Mesenchymal stem cell (in vitro differentiated cells and primary cell): ENCODE results near the gene FXYD5.

Experiments used
- DNase-seq: peaks from one replicate; pipeline ENCODE4 v3.0.0-alpha.2; 2013
- H2AFZ ChIP-seq: one replicate; pipeline ENCODE4 v1.6.1; 2013; ENCODE audit warnings: low read depth, mild to moderate bottlenecking, control low read depth, inconsistent platforms, low read length, moderate library complexity
- H2AK5ac ChIP-seq: 2 replicates; pipeline ENCODE4 v1.6.1; 2013; ENCODE audit warnings: low read length, moderate library complexity, mild to moderate bottlenecking, inconsistent platforms; ENCODE audit not compliant: severe bottlenecking
- H2BK120ac ChIP-seq: one replicate; pipeline ENCODE4 v1.6.1; 2013; ENCODE audit warnings: low read depth, mild to moderate bottlenecking, inconsistent platforms, low read length, moderate library complexity
- H2BK12ac ChIP-seq, 2 experiments: one replicate each; pipeline ENCODE4 v1.6.1; 2013; ENCODE audit warnings: inconsistent platforms in 2 of 2, low read length in 2 of 2, mild to moderate bottlenecking in 2 of 2, moderate library complexity in 2 of 2, control low read depth in 1 of 2
- H2BK15ac ChIP-seq: one replicate; pipeline ENCODE4 v1.6.1; 2013; ENCODE audit warnings: mild to moderate bottlenecking, low read depth, inconsistent platforms; ENCODE audit not compliant: poor library complexity, severe bottlenecking
- H2BK5ac ChIP-seq: 2 replicates; pipeline ENCODE4 v1.6.1; 2013; ENCODE audit warnings: low read depth, mild to moderate bottlenecking, low read length, control low read depth, inconsistent platforms; ENCODE audit not compliant: poor library complexity, severe bottlenecking
- H3K14ac ChIP-seq, 2 experiments: one replicate each; pipeline ENCODE4 v1.6.1; 2013; ENCODE audit warnings: inconsistent platforms in 2 of 2, low read length in 2 of 2, control low read depth in 1 of 2, mild to moderate bottlenecking in 1 of 2, moderate library complexity in 1 of 2
- H3K18ac ChIP-seq, 2 experiments: one replicate each; pipeline ENCODE4 v1.6.1; 2013; ENCODE audit warnings: inconsistent platforms in 2 of 2, low read length in 2 of 2, control low read depth in 1 of 2, low read depth in 1 of 2, mild to moderate bottlenecking in 1 of 2
- H3K23ac ChIP-seq, 2 experiments: one replicate each; pipeline ENCODE4 v1.6.1; 2013; ENCODE audit warnings: inconsistent platforms in 2 of 2, low read length in 2 of 2, mild to moderate bottlenecking in 2 of 2, moderate library complexity in 2 of 2, control low read depth in 1 of 2
- H3K27ac ChIP-seq: 2 replicates; pipeline ENCODE4 v1.5.1; 2013; ENCODE audit warnings: mild to moderate bottlenecking, moderate library complexity, low read length, control low read depth, inconsistent platforms; ENCODE audit not compliant: poor library complexity, severe bottlenecking
- H3K27me3 ChIP-seq, 2 experiments: 2 replicates each; pipeline versions ENCODE4 v1.6.1 to v1.7.0; 2013; ENCODE audit warnings: low read length in 2 of 2, mild to moderate bottlenecking in 2 of 2, moderate library complexity in 2 of 2, control low read depth in 1 of 2, inconsistent platforms in 1 of 2; ENCODE audit not compliant: control insufficient read depth in 1 of 2, insufficient read depth in 1 of 2
- H3K36me3 ChIP-seq, 2 experiments: 2 replicates each; pipeline versions ENCODE4 v1.6.1 to v1.7.0; 2013; ENCODE audit warnings: low read length in 2 of 2, control low read depth in 1 of 2, inconsistent platforms in 1 of 2, low read depth in 1 of 2, mild to moderate bottlenecking in 1 of 2; ENCODE audit not compliant: insufficient read depth in 2 of 2, control insufficient read depth in 1 of 2
- H3K4ac ChIP-seq, 2 experiments: one replicate each; pipeline ENCODE4 v1.6.1; 2013; ENCODE audit warnings: inconsistent platforms in 2 of 2, low read length in 2 of 2, mild to moderate bottlenecking in 2 of 2, moderate library complexity in 2 of 2, control low read depth in 1 of 2, low read depth in 1 of 2
- H3K4me1 ChIP-seq: 2 replicates; pipeline ENCODE4 v1.6.1; 2013; ENCODE audit warnings: low read depth, low read length, control low read depth; ENCODE audit not compliant: control insufficient read depth, insufficient read depth
- H3K4me2 ChIP-seq: 2 replicates; pipeline ENCODE4 v1.6.1; 2013; ENCODE audit warnings: low read length, mild to moderate bottlenecking, inconsistent platforms; ENCODE audit not compliant: poor library complexity, severe bottlenecking
- H3K4me3 ChIP-seq, 2 experiments: 2 replicates each; pipeline versions ENCODE4 v1.5.1 to v1.7.0; 2013; ENCODE audit warnings: low read length in 2 of 2, mild to moderate bottlenecking in 2 of 2, control low read depth in 1 of 2, low read depth in 1 of 2; ENCODE audit not compliant: insufficient read depth in 1 of 2
- H3K79me1 ChIP-seq: replicated peaks from 2 replicates; pipeline ENCODE4 v1.6.1; 2013; ENCODE audit warnings: mild to moderate bottlenecking, control low read depth, low read length, inconsistent platforms; ENCODE audit not compliant: poor library complexity, severe bottlenecking
- H3K9ac ChIP-seq: 2 replicates; pipeline ENCODE4 v1.7.0; 2013; ENCODE audit warnings: mild to moderate bottlenecking, low read length, moderate library complexity
- H3K9me3 ChIP-seq: 2 replicates; pipeline ENCODE4 v1.7.0; 2013; ENCODE audit warnings: mild to moderate bottlenecking, low read length; ENCODE audit not compliant: control insufficient read depth
- H4K8ac ChIP-seq: one replicate; pipeline ENCODE4 v1.6.1; 2013; ENCODE audit warnings: inconsistent platforms, mild to moderate bottlenecking, low read length, moderate library complexity
- H4K91ac ChIP-seq: one replicate; pipeline ENCODE4 v1.6.1; 2013; ENCODE audit warnings: mild to moderate bottlenecking, low read length, inconsistent platforms
- WGBS: methylation state at CpG from one replicate; pipeline ENCODE4 v1.1.7; 2013; ENCODE audit warnings: mixed read lengths; 5-methylcytosine and 5-hydroxymethylcytosine counted together

The FXYD5 gene

DNA sequence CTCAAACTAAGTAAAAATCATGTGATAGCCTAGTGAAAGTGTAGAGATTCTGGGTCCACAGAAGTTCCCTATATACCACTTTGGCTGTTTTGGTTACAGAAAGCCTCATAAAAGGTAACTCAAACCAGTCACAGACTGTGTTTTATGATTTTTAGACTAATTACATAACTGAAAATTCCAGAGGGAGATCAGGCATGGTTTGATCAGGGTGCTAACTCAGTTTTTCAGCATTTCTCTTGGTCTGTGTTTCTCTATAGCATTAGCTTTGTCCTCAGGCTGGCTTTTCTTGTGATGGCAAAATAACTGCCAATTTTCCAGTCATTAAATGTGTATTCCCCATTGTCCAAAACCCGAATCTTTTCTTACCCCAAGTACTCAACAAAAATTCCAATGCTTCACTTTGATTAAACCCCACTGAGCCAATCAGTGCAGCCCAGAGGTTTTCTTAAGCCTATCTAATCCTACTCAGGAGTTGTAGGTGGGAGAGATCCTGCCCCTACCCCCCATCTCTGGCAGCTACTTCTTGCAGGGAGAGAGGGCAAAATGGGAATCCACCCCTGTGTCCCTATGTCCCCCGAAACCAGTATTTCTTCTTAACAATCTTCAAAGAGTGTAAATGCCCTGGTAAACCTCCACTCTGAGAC, 47.5 kb upstream of the FXYD5 start:
- Histone ChIP-seq H3K23ac (no peak overlapping the region), H4K91ac (no peak overlapping the region), H3K9ac (peak overlapping the region; percentile 51), H3K4me1 (no peaks in the 10 kb centered on the region), H2BK15ac (no peak overlapping the region), H3K9me3 (no peaks in the 10 kb centered on the region), H3K4me3 (no peak overlapping the region), H3K27me3 (no peaks in the 10 kb centered on the region), H3K18ac (no peak overlapping the region), H3K4me2 (no peak overlapping the region), H3K27ac (no peak overlapping the region), H3K4ac (no peak overlapping the region), H3K79me1 (no peaks in the 10 kb centered on the region), H4K8ac (no peak overlapping the region), H2BK12ac (no peak overlapping the region), H3K36me3 (no peaks in the 10 kb centered on the region), H2BK120ac (no peak overlapping the region), H3K14ac (no peak overlapping the region), H2AFZ (no peak overlapping the region), H2BK5ac (no peak overlapping the region), H2AK5ac (no peak overlapping the region)
- 100% methylated on average over 1 of the region's 2 CpGs for WGBS
- no peak for DNase-seq

DNA sequence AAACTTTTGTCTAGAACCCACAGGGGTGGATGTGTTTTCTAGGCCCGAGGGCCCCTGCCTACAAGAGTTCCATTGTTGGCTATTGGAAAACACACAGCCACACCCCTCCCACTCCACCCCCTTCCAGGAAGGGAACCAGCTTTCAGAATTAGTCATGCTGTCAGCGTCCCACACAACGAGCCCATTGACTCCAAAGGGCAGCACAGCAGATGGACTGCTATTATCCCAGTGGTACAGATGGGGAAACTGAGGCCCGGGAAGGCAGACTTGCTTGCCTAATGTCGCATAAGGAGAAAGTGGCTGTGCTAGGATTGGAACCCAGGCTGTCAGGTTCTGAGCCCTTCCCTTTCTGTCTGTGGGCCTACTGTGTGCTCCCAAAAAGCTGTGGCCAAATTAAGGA, 47.0 kb upstream of the FXYD5 start:
- H3K18ac ChIP-seq, result no peak overlapping the region
- no peak overlapping the region for H2AK5ac ChIP-seq
- no peak overlapping the region for H2BK120ac ChIP-seq
- peak overlapping the region; percentile 51 for H3K9ac ChIP-seq
- H2BK12ac ChIP-seq, result no peak overlapping the region
- no peak for DNase-seq
- no peak overlapping the region for H4K8ac ChIP-seq
- H3K23ac ChIP-seq, result no peak overlapping the region
- no peak overlapping the region for H3K4me2 ChIP-seq
- H2BK15ac ChIP-seq, result no peak overlapping the region
- no peaks in the 10 kb centered on the region for H3K27me3 ChIP-seq
- no peak overlapping the region for H2BK5ac ChIP-seq
- no peaks in the 10 kb centered on the region for H3K4me1 ChIP-seq
- no peaks in the 10 kb centered on the region for H3K36me3 ChIP-seq
- H3K79me1 ChIP-seq, result no peaks in the 10 kb centered on the region
- H3K14ac ChIP-seq, result no peak overlapping the region
- H3K4me3 ChIP-seq, result no peak overlapping the region
- H3K4ac ChIP-seq, result no peak overlapping the region
- no peak overlapping the region for H2AFZ ChIP-seq
- no peak overlapping the region for H4K91ac ChIP-seq
- WGBS, result 49% methylated on average over 5 of the region's 5 CpGs
- no peak overlapping the region for H3K27ac ChIP-seq
- no peaks in the 10 kb centered on the region for H3K9me3 ChIP-seq

DNA sequence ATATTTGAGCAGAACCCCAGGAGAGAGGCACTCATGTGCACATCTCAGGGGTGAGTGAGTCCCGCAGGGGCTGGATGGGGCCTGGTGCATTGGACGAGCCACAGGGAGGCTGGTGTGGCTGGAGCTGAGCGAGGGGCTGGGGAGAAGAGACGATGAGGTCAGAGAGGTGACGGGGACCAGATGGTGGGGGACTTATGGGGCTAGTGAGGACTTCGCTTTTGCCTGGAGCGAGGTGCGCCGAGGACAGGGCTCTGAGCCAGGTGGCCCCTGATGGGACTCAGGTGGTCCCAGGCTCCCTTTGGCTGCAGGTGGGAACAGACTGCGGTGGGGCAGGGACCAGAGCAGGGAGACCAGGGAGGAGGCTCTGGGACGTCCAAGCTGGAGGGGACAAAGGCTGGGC, 45.8 kb upstream of the FXYD5 start:
- peaks cover 0 to 4% of the 10 kb centered on the region in 2 experiments for H3K27me3 ChIP-seq
- H2AK5ac ChIP-seq, result no peak overlapping the region
- H4K91ac ChIP-seq, result no peak overlapping the region
- H3K4me2 ChIP-seq, result no peak overlapping the region
- H3K23ac ChIP-seq, result no peak overlapping the region
- no peak overlapping the region for H4K8ac ChIP-seq
- no peak overlapping the region for H2AFZ ChIP-seq
- H3K36me3 ChIP-seq, result no peaks in the 10 kb centered on the region
- DNase-seq, result no peak
- H3K14ac ChIP-seq, result no peak overlapping the region
- no peak overlapping the region for H3K18ac ChIP-seq
- no peaks in the 10 kb centered on the region for H3K9me3 ChIP-seq
- H3K4me1 ChIP-seq, result no peaks in the 10 kb centered on the region
- no peaks in the 10 kb centered on the region for H3K79me1 ChIP-seq
- H3K9ac ChIP-seq, result no peak overlapping the region
- no peak overlapping the region for H2BK12ac ChIP-seq
- WGBS, result 76% methylated on average over 11 of the region's 11 CpGs
- H3K4ac ChIP-seq, result no peak overlapping the region
- no peak overlapping the region for H3K4me3 ChIP-seq
- H2BK120ac ChIP-seq, result no peak overlapping the region
- H2BK5ac ChIP-seq, result no peak overlapping the region
- H3K27ac ChIP-seq, result no peak overlapping the region
- H2BK15ac ChIP-seq, result no peak overlapping the region

DNA sequence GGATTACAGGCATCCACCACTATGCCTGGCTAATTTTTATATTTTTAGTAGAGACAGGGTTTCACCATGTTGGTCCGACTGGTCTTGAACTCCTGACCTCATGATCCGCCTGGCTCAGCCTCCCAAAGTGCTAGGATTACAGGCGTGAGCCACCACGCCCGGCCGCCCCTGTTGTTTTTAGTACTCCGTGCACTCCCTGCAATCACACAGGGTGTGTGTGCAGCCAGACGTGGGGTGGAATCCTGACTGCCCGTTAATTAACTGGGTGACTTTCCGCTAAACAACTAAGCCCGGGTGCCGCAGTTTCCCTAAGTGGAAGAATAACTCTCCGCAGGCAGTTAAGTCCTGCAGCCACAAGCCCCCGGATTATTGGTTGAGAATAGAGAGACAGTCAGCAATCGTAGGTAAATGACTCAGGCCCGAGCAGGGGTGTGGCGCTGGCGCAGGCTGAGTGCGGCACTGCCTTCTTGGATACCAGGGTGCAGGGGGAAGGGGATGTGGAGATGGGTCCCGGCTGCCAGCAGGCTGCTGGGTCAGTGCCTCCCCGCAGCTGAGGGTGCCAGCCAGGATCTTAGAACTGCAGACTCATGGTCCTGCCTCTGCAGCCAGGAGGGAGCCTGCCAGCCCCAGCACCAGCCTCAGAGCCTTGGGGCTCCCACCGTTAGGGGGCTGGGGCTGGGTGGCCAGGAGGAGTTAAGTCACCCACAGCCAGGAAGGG, 45.0 kb upstream of the FXYD5 start:
- H3K4ac ChIP-seq, result no peak overlapping the region
- H2AK5ac ChIP-seq, result no peak overlapping the region
- no peaks in the 10 kb centered on the region for H3K79me1 ChIP-seq
- H2BK15ac ChIP-seq, result no peak overlapping the region
- H3K23ac ChIP-seq, result peak overlapping the region in 1 of 2 experiments; percentile 61
- H3K36me3 ChIP-seq, result no peaks in the 10 kb centered on the region
- no peak overlapping the region for H3K9ac ChIP-seq
- no peak overlapping the region for H3K27ac ChIP-seq
- no peaks in the 10 kb centered on the region for H3K9me3 ChIP-seq
- H2BK120ac ChIP-seq, result no peak overlapping the region
- no peak overlapping the region for H4K91ac ChIP-seq
- WGBS, result 86% methylated on average over 22 of the region's 22 CpGs
- H3K27me3 ChIP-seq, result peaks cover 0 to 4% of the 10 kb centered on the region in 2 experiments
- no peak for DNase-seq
- no peaks in the 10 kb centered on the region for H3K4me1 ChIP-seq
- no peak overlapping the region for H3K18ac ChIP-seq
- no peak overlapping the region for H2BK5ac ChIP-seq
- no peak overlapping the region for H2BK12ac ChIP-seq
- H4K8ac ChIP-seq, result no peak overlapping the region
- H3K4me2 ChIP-seq, result no peak overlapping the region
- no peak overlapping the region for H3K14ac ChIP-seq
- no peak overlapping the region for H2AFZ ChIP-seq
- H3K4me3 ChIP-seq, result no peak overlapping the region
